Spleen (tissue), 11 donors: ENCODE data around the gene CACNA1C. TPM values are rescaled to one million over a fixed set of nuclear protein-coding genes. Genes with fewer than 3 reads are reported as not detected.

Experiments
- DNase-seq: peaks from one replicate; pipeline ENCODE4 v3.0.0-alpha.2; 2020
- H3K27ac ChIP-seq, 8 donors: fragments of 200-600 bp; sonication (generic) in 7 of 8; 1 replicate in 4 of 8; 2 replicates in 4 of 8; pipeline versions ENCODE4 v1.5.0 to v1.8.0; 2016 to 2021; ENCODE audit warnings: inconsistent platforms in 4 of 8, mild to moderate bottlenecking in 4 of 8, moderate library complexity in 1 of 8
- H3K27me3 ChIP-seq, 7 donors: fragments of 200-600 bp; sonication (generic) in 6 of 7; replicated peaks in 1 of 7; 1 replicate in 4 of 7; 2 replicates in 3 of 7; pipeline versions ENCODE4 v1.5.0 to v1.8.0; 2016 to 2021; ENCODE audit warnings: inconsistent platforms in 3 of 7, mild to moderate bottlenecking in 1 of 7
- H3K36me3 ChIP-seq, 6 donors: fragments of 200-600 bp; sonication (generic) in 5 of 6; 1 replicate in 4 of 6; 2 replicates in 2 of 6; pipeline versions ENCODE4 v1.5.0 to v1.8.0; 2016 to 2021; ENCODE audit warnings: inconsistent platforms in 2 of 6
- H3K4me1 ChIP-seq, 6 donors: fragments of 200-600 bp; sonication (generic) in 5 of 6; 1 replicate in 3 of 6; 2 replicates in 3 of 6; pipeline versions ENCODE4 v1.5.0 to v1.8.0; 2016 to 2021; ENCODE audit warnings: inconsistent platforms in 3 of 6
- H3K4me3 ChIP-seq, 8 donors: fragments of 200-600 bp; sonication (generic) in 7 of 8; 1 replicate in 4 of 8; 2 replicates in 4 of 8; pipeline versions ENCODE4 v1.5.0 to v1.8.0; 2016 to 2021; ENCODE audit warnings: inconsistent platforms in 4 of 8, mild to moderate bottlenecking in 4 of 8, moderate library complexity in 2 of 8
- H3K9me3 ChIP-seq, 8 donors: fragments of 200-600 bp; sonication (generic) in 7 of 8; 1 replicate in 4 of 8; 2 replicates in 4 of 8; pipeline versions ENCODE4 v1.5.0 to v1.8.0; 2016 to 2021; ENCODE audit warnings: inconsistent platforms in 4 of 8
- POLR2A ChIP-seq, 3 donors: fragments of 450-650 bp; IDR thresholded peaks; one replicate each; pipeline ENCODE4 v1.5.1; 2017; ENCODE audit warnings: antibody characterized with exemption in 3 of 3, mild to moderate bottlenecking in 1 of 3
- POLR2AphosphoS5 ChIP-seq, 3 donors: sonication (generic); formaldehyde crosslinking; IDR thresholded peaks; one replicate each; pipeline ENCODE4 v1.5.1; 2017; ENCODE audit warnings: antibody characterized with exemption in 3 of 3
- WGBS, 5 donors: extraction: QIAGEN DNeasy Blood & Tissue Kit in 3 of 5; methylation state at CpG; one replicate each; pipeline versions ENCODE4 v1.1.5 to v1.1.7; 2013 to 2018; 5-methylcytosine and 5-hydroxymethylcytosine counted together
- intact Hi-C: fragments of 100-400 bp; cut with DNase I; formaldehyde crosslinking; loops from one replicate; pipeline ENCODE4 v1.15.0; 2023; ENCODE audit warnings: low total_unique reads
- polyA plus RNA-seq, 3 donors: library from polyadenylated mRNA; stranded (reverse); fragments of 200-250 nt; gene quantifications; one replicate each; pipeline ENCODE4 v1.2.1, GENCODE V29; 2013
- total RNA-seq, 7 donors: library from RNA; depleted of rRNA in 3 of 7; stranded (reverse); fragments of >200 nt in 3 of 7; fragmentation: NEBNext Ultra II Directional in 4 of 7; extraction: Animal tissue kit (Norgen Biotek cat#: 25700) in 4 of 7; gene quantifications; one replicate each; pipeline versions ENCODE4 v1.1.0 to v1.2.1, GENCODE V29; 2016 to 2021
- TF ChIP-seq, protein P1 (sequence below), 11 experiments: fragments of 200-600 bp in 7 of 11; fragments of 450-650 bp in 4 of 11; sonication (generic) in 4 of 11; IDR thresholded peaks in 8 of 11; conservative IDR thresholded peaks in 3 of 11; 1 replicate in 7 of 11; 2 replicates in 4 of 11; pipeline versions ENCODE4 v1.4.0 to v1.8.0; 2016 to 2021; ENCODE audit warnings: antibody characterized with exemption in 11 of 11, inconsistent platforms in 4 of 11, mild to moderate bottlenecking in 1 of 11
- donor health status: healthy with polysubstance abuse.
- donor health status: DM: no; HTN: no; CAD: no; lungs with moderate emphysema.
- donor health status: DM: no; HTN: no; CAD: no.
- donor health status: Bipolar disorder and iron deficiency.
- donor health status: healthy.
- donor health status: DM: no; HTN: no; CAD: no.
- donor health status: DM: yes; HTN: yes; CAD: no.

The CACNA1C gene
- total and polyA plus RNA-seq, 10 donors, result 0.67 to 27.6 (median 18.4) TPM

DNA sequence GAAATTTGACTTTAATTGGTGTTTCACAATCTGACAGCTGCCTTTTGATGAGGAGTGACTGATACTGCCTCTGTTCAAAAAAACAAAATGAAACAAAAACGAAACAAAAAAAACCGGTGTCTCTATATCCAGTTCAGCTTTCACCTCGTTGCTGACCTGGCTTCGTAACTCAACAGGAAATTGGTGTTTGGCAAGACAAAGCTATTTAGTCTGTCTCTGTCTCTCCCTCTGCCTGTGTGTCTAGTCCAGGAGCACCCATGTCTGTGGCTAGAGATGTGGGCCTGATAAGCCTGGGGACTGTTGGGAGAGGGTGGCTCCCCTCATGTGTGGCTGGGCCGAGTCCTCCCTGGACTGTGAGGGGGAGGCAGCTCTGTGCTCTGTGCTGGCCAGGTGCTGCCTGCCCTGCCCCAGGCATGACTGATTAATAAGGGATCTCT lies 11.3 kb downstream of the CACNA1C start:
- 2 to 7% (median 4%) methylated on average over 5 of the region's 5 CpGs for WGBS, 5 donors
- no peaks in the 10 kb centered on the region for H3K36me3 ChIP-seq
- peaks cover 0 to 18% (median 12%) of the 10 kb centered on the region in 6 donors for H3K4me1 ChIP-seq
- peak overlapping the region in 5 of 8 donors; percentile 4 to 60 (median 43) for H3K27ac ChIP-seq
- intact Hi-C loops, result no loop called here
- peaks cover 0 to under 1% (median 0%) of the 10 kb centered on the region in 7 donors for H3K27me3 ChIP-seq
- TF ChIP-seq POLR2AphosphoS5 (IDR thresholded peaks at IDR 0.05), result no peak
- no peak for TF ChIP-seq POLR2A (IDR thresholded peaks at IDR 0.05)
- TF ChIP-seq, protein P1, sequence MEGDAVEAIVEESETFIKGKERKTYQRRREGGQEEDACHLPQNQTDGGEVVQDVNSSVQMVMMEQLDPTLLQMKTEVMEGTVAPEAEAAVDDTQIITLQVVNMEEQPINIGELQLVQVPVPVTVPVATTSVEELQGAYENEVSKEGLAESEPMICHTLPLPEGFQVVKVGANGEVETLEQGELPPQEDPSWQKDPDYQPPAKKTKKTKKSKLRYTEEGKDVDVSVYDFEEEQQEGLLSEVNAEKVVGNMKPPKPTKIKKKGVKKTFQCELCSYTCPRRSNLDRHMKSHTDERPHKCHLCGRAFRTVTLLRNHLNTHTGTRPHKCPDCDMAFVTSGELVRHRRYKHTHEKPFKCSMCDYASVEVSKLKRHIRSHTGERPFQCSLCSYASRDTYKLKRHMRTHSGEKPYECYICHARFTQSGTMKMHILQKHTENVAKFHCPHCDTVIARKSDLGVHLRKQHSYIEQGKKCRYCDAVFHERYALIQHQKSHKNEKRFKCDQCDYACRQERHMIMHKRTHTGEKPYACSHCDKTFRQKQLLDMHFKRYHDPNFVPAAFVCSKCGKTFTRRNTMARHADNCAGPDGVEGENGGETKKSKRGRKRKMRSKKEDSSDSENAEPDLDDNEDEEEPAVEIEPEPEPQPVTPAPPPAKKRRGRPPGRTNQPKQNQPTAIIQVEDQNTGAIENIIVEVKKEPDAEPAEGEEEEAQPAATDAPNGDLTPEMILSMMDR (IDR thresholded peaks at IDR 0.05 in 8 of 11, conservative IDR thresholded peaks at IDR 0.05 in 3 of 11), result no peak
- H3K4me3 ChIP-seq, result peak overlapping the region in 2 of 8 donors; percentile 9 to 43
- DNase-seq, result no peak
- peaks cover 0 to 4% (median under 1%) of the 10 kb centered on the region in 8 donors for H3K9me3 ChIP-seq

DNA sequence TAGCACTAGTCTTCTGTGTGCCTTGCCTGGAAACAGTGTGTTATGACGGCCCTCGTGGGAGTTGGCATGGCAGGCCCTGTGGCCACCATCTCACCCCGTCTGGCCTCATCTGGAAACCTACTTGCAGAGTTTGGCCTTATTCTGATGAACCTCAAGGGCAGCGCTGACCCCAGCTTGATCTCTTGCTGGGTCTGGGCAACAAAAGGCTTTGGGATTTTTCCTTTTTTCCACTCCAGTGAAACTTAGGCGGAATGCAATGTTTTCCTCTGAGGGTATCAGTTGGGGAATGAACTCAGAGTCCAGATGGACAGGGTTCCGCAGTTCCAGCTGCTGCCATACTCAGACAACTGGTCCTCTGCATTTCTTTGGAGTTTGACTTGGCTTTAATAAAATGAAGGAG lies 15.9 kb downstream of the CACNA1C start:
- H3K9me3 ChIP-seq, result peaks cover 0 to 32% (median 24%) of the 10 kb centered on the region in 8 donors
- no peak overlapping the region for H3K27ac ChIP-seq
- no peaks in the 10 kb centered on the region for H3K27me3 ChIP-seq
- intact Hi-C loops, result no loop called here
- no peak for DNase-seq
- WGBS, 5 donors, result 87 to 95% (median 93%) methylated on average over 6 of the region's 6 CpGs
- no peaks in the 10 kb centered on the region for H3K36me3 ChIP-seq
- H3K4me1 ChIP-seq, result peaks cover 0 to 14% (median 11%) of the 10 kb centered on the region in 6 donors
- no peak for TF ChIP-seq POLR2A (IDR thresholded peaks at IDR 0.05)
- TF ChIP-seq, protein P1 (IDR thresholded peaks at IDR 0.05 in 8 of 11, conservative IDR thresholded peaks at IDR 0.05 in 3 of 11), result no peak
- no peak for TF ChIP-seq POLR2AphosphoS5 (IDR thresholded peaks at IDR 0.05)
- no peak overlapping the region for H3K4me3 ChIP-seq

DNA sequence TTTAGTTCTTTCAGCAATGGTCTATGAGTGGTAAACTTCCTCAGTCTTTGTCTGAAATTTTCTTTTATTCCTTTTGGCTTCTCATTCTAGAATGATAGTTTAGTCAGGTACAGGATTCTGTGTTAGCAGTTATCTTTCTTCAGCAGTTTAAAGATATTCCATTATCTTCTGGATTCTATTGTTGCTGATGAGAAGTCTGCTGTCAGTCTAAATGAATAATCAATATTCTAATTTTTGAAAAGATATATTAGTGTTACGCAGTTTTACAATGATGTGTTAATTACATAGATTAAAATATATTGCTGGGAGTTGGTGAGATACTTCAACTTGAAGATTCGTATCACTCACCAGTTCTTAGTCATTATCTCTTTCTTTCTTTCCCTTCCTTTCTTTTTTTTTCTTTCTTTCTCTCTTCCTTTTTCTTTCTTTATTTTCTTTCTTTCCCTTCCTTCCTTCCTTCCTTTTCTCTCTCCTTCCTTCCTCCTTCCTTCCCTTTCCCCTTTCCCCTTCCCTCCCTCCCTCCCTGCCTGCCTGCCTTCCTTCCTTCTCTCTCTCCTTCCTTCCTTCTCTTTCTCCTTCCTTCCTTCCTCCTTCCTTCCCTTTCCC lies 17.8 kb downstream of the CACNA1C start:
- Histone ChIP-seq H3K4me3 (no peak overlapping the region), H3K36me3 (no peaks in the 10 kb centered on the region), H3K9me3 (peaks cover 0 to 32% (median 24%) of the 10 kb centered on the region in 8 donors), H3K27ac (no peak overlapping the region), H3K27me3 (no peaks in the 10 kb centered on the region), H3K4me1 (no peaks in the 10 kb centered on the region)
- TF ChIP-seq, protein P1 (IDR thresholded peaks at IDR 0.05 in 8 of 11, conservative IDR thresholded peaks at IDR 0.05 in 3 of 11), result no peak
- TF ChIP-seq POLR2AphosphoS5 (IDR thresholded peaks at IDR 0.05) (no peak), POLR2A (IDR thresholded peaks at IDR 0.05) (no peak)
- WGBS, 5 donors, result 91 to 97% (median 95%) methylated on average over 2 of the region's 2 CpGs
- DNase-seq, result no peak
- intact Hi-C loops, result no loop called here

DNA sequence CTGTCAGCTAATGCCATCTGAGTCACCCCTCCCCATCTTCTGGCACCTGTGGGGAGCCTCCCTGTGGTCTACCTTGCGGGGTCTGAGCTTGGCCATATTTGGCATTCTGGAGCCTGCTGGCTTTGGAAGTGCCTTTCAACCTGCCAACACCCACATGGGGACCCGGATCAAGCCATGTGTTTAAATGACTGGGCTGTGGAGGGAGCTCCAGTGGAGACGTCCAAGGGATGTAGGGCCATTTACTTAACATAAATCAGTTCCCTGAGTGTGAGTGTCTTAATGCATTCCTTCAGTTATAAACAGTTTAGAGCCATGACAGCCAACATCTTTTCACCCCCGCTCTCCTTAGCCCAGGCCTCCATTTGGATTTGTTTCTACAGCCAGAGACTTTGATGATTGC lies 22.0 kb downstream of the CACNA1C start:
- no peak for DNase-seq
- no peaks in the 10 kb centered on the region for H3K4me1 ChIP-seq
- no peaks in the 10 kb centered on the region for H3K27me3 ChIP-seq
- 68 to 95% (median 90%) methylated on average over 4 of the region's 4 CpGs for WGBS, 5 donors
- H3K4me3 ChIP-seq, result no peak overlapping the region
- TF ChIP-seq POLR2AphosphoS5 (IDR thresholded peaks at IDR 0.05) (no peak), POLR2A (IDR thresholded peaks at IDR 0.05) (no peak)
- TF ChIP-seq, protein P1 (IDR thresholded peaks at IDR 0.05 in 8 of 11, conservative IDR thresholded peaks at IDR 0.05 in 3 of 11), result no peak
- H3K36me3 ChIP-seq, result no peaks in the 10 kb centered on the region
- peaks cover 0 to 26% (median 18%) of the 10 kb centered on the region in 8 donors for H3K9me3 ChIP-seq
- no peak overlapping the region for H3K27ac ChIP-seq
- intact Hi-C loops, result no loop called here
